ENCODE measurements around the gene CHAT.

The CHAT gene

DNA sequence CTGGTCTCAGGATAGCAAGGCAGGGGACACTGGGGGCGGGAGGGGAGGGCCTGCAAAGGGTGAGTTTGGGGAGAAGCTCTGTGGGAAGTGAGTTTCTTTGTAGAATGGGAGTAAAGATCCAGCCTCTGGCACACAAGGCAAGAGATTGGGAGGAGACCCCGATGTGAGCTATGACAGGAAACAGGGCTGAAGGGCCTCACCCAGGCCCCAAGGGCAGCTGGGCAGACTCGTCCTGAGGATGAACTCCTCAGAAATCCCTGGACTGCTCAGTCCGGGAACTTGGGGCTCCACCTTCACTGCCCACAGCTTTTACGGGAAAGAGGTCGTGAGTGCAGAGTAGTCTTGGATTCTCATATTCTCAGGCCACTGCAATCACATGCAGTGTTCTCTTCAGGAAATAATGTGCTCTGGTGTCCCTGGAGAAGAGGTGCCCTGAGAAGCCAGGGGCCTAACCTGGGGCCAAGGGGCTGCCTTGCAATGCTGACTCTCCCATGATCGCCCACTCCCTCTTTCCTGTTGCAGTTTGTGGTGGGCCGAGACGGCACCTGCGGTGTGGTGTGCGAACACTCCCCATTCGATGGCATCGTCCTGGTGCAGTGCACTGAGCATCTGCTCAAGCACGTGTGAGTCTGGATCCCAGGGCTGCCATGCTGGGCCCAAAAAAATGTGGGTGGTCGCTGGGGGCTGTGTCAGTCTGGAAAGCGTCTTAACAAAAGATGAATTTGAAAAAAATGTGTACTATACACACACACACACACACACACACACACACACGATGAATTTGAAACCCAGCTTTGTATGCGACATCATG lies 34.4 kb downstream of the CHAT start:
- no peaks in the 10 kb centered on the region for H3K4me1 ChIP-seq (ENCODE audit: low read length)
- no peaks in the 10 kb centered on the region for H3K79me2 ChIP-seq (ENCODE audit: low read length)
- H4K20me1 ChIP-seq (ENCODE audit: insufficient read depth, low read length), result no peaks in the 10 kb centered on the region
- no peaks in the 10 kb centered on the region for H3K27me3 ChIP-seq (ENCODE audit: low read depth, low read length)
- H3K4me2 ChIP-seq (ENCODE audit: low read length), result no peak overlapping the region
- no peak overlapping the region for H3K9ac ChIP-seq (ENCODE audit: low read length)
- H3K27ac ChIP-seq (ENCODE audit: low read length), result no peak overlapping the region
- TF ChIP-seq, protein P1, sequence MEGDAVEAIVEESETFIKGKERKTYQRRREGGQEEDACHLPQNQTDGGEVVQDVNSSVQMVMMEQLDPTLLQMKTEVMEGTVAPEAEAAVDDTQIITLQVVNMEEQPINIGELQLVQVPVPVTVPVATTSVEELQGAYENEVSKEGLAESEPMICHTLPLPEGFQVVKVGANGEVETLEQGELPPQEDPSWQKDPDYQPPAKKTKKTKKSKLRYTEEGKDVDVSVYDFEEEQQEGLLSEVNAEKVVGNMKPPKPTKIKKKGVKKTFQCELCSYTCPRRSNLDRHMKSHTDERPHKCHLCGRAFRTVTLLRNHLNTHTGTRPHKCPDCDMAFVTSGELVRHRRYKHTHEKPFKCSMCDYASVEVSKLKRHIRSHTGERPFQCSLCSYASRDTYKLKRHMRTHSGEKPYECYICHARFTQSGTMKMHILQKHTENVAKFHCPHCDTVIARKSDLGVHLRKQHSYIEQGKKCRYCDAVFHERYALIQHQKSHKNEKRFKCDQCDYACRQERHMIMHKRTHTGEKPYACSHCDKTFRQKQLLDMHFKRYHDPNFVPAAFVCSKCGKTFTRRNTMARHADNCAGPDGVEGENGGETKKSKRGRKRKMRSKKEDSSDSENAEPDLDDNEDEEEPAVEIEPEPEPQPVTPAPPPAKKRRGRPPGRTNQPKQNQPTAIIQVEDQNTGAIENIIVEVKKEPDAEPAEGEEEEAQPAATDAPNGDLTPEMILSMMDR (IDR thresholded peaks at IDR 0.05; ENCODE audit: low read depth, low read length), result no peak
- TF ChIP-seq EZH2phosphoT487 (IDR thresholded peaks at IDR 0.05; ENCODE audit: low read depth), result no peak
- H2AFZ ChIP-seq (ENCODE audit: low read depth, low read length), result no peak overlapping the region
- no peaks in the 10 kb centered on the region for H3K9me3 ChIP-seq (ENCODE audit: insufficient read depth, low read length)
- no peak overlapping the region for H3K4me3 ChIP-seq (ENCODE audit: low read length)
- no peaks in the 10 kb centered on the region for H3K36me3 ChIP-seq (replicated peaks; ENCODE audit: low read depth, low read length)

DNA sequence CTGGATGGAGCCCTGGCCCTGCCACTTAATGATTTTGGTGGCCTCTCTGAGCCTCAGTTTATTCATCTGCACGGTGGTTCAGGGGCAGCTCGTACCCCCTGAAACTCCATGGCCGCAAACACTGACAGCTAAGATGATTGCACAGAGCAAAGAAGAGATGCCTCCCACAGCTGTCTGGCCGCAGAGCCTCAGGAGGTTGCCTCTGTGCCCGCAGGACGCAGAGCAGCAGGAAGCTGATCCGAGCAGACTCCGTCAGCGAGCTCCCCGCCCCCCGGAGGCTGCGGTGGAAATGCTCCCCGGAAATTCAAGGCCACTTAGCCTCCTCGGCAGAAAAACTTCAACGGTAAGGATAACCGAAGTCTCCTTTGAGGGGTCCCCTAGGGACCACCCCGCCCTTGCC lies 35.5 kb downstream of the CHAT start:
- H3K4me3 ChIP-seq (ENCODE audit: low read length), result peak overlapping the region; percentile 61
- peak overlapping the region; percentile 52 for H3K4me2 ChIP-seq (ENCODE audit: low read length)
- no peak overlapping the region for H3K9ac ChIP-seq (ENCODE audit: low read length)

DNA sequence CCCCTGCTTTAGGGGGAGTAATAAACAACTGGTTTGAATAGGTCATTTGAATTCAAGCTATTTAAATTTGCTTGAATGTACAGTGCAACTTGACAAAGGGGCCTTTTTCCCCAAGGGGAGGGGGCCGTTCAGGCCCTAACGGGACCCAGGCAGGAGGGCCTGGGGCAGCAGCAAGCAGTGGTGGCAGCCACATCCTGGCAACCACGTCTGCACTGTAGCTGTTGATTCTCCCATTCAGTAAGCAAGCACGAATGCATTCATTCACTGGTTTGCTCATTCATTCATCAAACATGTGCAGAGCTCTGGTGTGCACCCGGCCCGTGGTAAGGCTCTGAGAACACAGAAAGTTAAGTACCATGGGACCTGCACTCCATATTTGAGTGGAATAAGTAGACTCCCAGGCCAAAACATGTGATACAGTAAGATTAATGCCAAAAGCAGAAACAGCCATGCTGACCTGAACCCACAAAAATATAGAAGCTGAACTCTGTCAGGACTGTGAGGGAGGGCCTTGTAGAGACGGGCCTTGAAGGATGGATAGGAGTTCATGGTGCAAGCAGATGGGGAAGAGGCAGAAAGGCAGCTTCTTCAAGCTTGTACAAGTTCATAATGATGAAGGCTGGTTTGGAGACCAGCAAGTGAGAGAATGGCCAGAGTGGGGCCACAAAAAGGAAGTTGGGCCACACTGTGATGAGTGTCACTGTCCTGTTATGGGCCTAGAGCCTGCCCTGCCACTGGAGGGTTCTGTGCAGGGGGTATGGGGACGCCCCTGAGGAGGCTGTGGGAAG lies 36.3 kb downstream of the CHAT start:
- Histone ChIP-seq H4K20me1 (ENCODE audit: insufficient read depth, low read length) (no peaks in the 10 kb centered on the region), H3K4me1 (ENCODE audit: low read length) (no peaks in the 10 kb centered on the region), H3K79me2 (ENCODE audit: low read length) (no peaks in the 10 kb centered on the region), H3K4me2 (ENCODE audit: low read length) (peak overlapping the region; percentile 52), H3K9ac (ENCODE audit: low read length) (no peak overlapping the region), H3K36me3 (replicated peaks; ENCODE audit: low read depth, low read length) (no peaks in the 10 kb centered on the region), H2AFZ (ENCODE audit: low read depth, low read length) (no peak overlapping the region), H3K9me3 (ENCODE audit: insufficient read depth, low read length) (no peaks in the 10 kb centered on the region), H3K4me3 (ENCODE audit: low read length) (no peak overlapping the region), H3K27me3 (ENCODE audit: low read depth, low read length) (no peaks in the 10 kb centered on the region), H3K27ac (ENCODE audit: low read length) (no peak overlapping the region)
- no peak for TF ChIP-seq EZH2phosphoT487 (IDR thresholded peaks at IDR 0.05; ENCODE audit: low read depth)
- TF ChIP-seq, protein P1 (IDR thresholded peaks at IDR 0.05; ENCODE audit: low read depth, low read length), result no peak

More for the DNA sequence above, 35.5 kb downstream of the CHAT start:
- Histone ChIP-seq H3K79me2 (ENCODE audit: low read length) (no peaks in the 10 kb centered on the region), H4K20me1 (ENCODE audit: insufficient read depth, low read length) (no peaks in the 10 kb centered on the region), H3K9me3 (ENCODE audit: insufficient read depth, low read length) (no peaks in the 10 kb centered on the region), H3K4me1 (ENCODE audit: low read length) (no peaks in the 10 kb centered on the region), H3K36me3 (replicated peaks; ENCODE audit: low read depth, low read length) (no peaks in the 10 kb centered on the region), H3K27me3 (ENCODE audit: low read depth, low read length) (no peaks in the 10 kb centered on the region), H2AFZ (ENCODE audit: low read depth, low read length) (no peak overlapping the region; the same call in 1 of the 2 replicates), H3K27ac (ENCODE audit: low read length) (no peak overlapping the region)
- no peak for TF ChIP-seq EZH2phosphoT487 (IDR thresholded peaks at IDR 0.05; ENCODE audit: low read depth)
- TF ChIP-seq, protein P1 (IDR thresholded peaks at IDR 0.05; ENCODE audit: low read depth, low read length), result no peak

DNA sequence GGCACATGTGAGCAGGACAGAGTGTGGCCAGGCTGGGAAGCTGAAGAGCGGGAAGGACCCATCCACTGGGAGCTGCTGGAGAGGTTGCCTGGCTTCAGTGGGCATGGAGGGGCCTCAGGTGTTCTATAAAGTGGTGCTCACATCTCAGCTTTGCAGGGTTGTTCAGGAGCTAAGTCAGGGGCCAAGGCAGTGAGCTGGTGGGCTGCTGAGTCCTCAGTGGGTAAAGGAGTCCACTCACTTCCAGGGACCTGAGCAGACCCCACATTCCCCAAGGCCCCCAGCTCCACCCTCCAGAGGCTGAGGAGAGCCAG lies 36.8 kb downstream of the CHAT start:
- TF ChIP-seq, protein P1 (IDR thresholded peaks at IDR 0.05; ENCODE audit: low read depth, low read length), result no peak
- TF ChIP-seq EZH2phosphoT487 (IDR thresholded peaks at IDR 0.05; ENCODE audit: low read depth), result no peak
- Histone ChIP-seq H3K27me3 (ENCODE audit: low read depth, low read length) (no peaks in the 10 kb centered on the region), H3K4me3 (ENCODE audit: low read length) (no peak overlapping the region), H3K27ac (ENCODE audit: low read length) (no peak overlapping the region), H3K4me1 (ENCODE audit: low read length) (no peaks in the 10 kb centered on the region), H2AFZ (ENCODE audit: low read depth, low read length) (no peak overlapping the region), H3K9ac (ENCODE audit: low read length) (no peak overlapping the region), H3K36me3 (replicated peaks; ENCODE audit: low read depth, low read length) (no peaks in the 10 kb centered on the region), H3K79me2 (ENCODE audit: low read length) (no peaks in the 10 kb centered on the region), H3K9me3 (ENCODE audit: insufficient read depth, low read length) (no peaks in the 10 kb centered on the region), H4K20me1 (ENCODE audit: insufficient read depth, low read length) (no peaks in the 10 kb centered on the region), H3K4me2 (ENCODE audit: low read length) (no peak overlapping the region)
